Mononuclear cell (primary cell): ENCODE data around the gene TESMIN. TPM values are rescaled to one million over a fixed set of nuclear protein-coding genes. Genes with fewer than 3 reads are reported as not detected.

Source experiments
- H3K27me3 ChIP-seq: 2 replicates; pipeline ENCODE4 v1.6.0; 2011; ENCODE audit warnings: low read length, control low read depth; ENCODE audit not compliant: insufficient read depth
- H3K4me1 ChIP-seq: 2 replicates; pipeline ENCODE4 v1.5.1; 2011; ENCODE audit warnings: mild to moderate bottlenecking, low read length, control low read depth; ENCODE audit not compliant: insufficient read depth
- H3K4me3 ChIP-seq: 2 replicates; pipeline ENCODE4 v1.5.1; 2011; ENCODE audit warnings: mild to moderate bottlenecking, low read length, moderate library complexity
- H3K9me3 ChIP-seq: 2 replicates; pipeline ENCODE4 v1.5.1; 2011; ENCODE audit warnings: low read depth, mild to moderate bottlenecking, control low read depth, low read length
- total RNA-seq: library from RNA; depleted of rRNA; stranded (reverse); fragments of >200 nt; gene quantifications from one replicate; pipeline ENCODE4 v1.2.3, GENCODE V29; 2012

TESMIN gene
- total RNA-seq, 1 donor = 1.4 TPM

GRCh38 chr11:68658097-68658496, 93.2 kb downstream of the TESMIN start:
- no peak overlapping the region for H3K4me3 ChIP-seq
- no peaks in the 10 kb centered on the region for H3K9me3 ChIP-seq
- no peaks in the 10 kb centered on the region for H3K27me3 ChIP-seq
- H3K4me1 ChIP-seq = no peaks in the 10 kb centered on the region

Other genes starting within 250 kb of the TESMIN start
- gene GAL, start 67.0 kb downstream of the TESMIN start, total RNA-seq = not detected
- gene CPT1A, start 90.4 kb upstream of the TESMIN start, total RNA-seq = 13.7 TPM
- 20.4 TPM for gene MRPL21, start 152.3 kb upstream of the TESMIN start, total RNA-seq
- 15.5 TPM for gene IGHMBP2, start 152.4 kb upstream of the TESMIN start, total RNA-seq
- not detected for gene MRGPRD, start 229.5 kb upstream of the TESMIN start, total RNA-seq